HPDE6-E6E7 (cell line): Measurements from ENCODE around the gene WDR70.
A peak's percentile ranks its signal among the peaks of the same experiment; 100 is the strongest.

ENCODE experiments used
- DNase-seq: peaks from one replicate; pipeline ENCODE4 v3.0.0; 2011; ENCODE audit warnings: missing footprints; ENCODE audit errors: extremely low spot score

WDR70 gene

DNA sequence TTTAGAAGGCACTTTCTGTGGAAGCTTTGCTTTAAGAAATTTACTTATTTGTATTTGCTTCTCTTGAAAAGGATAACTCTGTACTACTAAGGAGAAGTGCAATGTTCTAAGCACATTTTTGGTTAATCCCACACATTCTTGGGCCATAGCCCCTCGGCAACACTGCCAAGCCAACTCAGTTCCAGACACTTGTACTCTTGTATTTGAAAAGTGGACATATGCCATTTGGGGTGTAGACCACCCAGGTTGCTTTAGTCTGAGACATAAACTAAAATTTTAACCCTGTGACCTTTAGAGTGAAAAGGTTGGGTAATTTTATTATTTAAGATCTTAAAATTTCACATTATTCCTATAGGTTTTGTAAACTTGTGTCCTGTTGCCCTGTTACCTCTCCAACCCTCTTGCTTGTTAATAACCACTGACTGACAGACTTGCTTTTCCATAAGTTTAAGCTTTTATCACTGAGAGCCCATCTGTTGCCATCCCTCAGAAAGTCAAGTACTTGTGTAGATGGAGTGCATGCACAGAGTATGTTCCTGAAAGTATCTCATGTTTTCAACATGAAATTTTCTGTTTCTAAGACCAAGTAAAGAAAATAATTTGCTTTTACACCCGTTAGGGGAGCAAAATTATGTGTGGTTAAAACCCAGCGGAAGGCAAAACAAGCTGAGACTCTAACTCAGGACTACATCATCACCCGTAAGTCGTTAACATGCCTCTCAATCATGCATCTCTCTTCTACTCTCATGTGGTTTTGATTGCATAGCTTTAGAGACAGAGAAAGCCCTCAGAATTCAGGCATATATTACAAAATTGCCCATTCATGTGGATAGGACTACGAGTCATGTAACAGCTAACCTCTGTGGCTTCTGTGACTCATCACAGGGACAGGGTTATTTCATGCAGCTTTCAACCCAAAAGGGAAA lies 343.4 kb downstream of the WDR70 start:
- DNase-seq, result peak; percentile 15

DNA sequence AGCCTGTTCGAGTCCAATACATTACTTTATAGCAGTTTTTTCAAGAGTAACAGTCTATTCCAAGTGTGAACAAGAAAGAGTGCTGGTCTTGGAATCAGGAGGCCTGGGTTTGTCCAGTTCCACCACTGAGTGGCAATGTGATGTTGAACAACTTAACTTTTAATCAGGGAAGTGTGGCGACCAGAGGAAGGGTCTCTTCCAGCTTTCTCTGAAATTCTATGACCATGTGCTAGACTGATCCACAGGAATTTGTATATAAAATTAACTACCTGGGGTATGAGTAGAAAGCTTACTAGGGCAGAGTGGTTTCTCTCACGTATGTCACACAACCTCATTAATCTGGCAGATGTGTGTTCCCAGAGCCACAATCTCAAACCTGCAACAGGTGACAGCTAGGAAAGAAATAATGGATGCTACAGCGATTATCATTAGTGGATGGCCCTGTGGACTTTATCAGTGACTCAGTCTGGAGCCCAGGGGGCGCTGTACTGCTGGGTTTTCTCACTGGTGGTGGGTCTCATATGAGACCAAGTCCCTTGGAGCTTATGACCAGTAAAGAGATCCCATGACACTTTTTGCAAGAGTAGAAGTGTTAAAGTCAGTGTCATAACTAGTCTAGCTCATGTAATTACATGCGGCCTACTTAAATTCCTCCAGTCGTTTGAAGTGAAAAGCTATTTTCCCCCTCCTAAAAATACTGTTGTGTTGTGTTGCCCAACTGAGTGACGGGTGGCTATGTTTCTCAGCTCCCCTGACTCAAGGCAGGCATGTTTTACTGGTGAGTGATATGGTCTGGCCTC lies 344.2 kb downstream of the WDR70 start:
- no peak for DNase-seq

DNA sequence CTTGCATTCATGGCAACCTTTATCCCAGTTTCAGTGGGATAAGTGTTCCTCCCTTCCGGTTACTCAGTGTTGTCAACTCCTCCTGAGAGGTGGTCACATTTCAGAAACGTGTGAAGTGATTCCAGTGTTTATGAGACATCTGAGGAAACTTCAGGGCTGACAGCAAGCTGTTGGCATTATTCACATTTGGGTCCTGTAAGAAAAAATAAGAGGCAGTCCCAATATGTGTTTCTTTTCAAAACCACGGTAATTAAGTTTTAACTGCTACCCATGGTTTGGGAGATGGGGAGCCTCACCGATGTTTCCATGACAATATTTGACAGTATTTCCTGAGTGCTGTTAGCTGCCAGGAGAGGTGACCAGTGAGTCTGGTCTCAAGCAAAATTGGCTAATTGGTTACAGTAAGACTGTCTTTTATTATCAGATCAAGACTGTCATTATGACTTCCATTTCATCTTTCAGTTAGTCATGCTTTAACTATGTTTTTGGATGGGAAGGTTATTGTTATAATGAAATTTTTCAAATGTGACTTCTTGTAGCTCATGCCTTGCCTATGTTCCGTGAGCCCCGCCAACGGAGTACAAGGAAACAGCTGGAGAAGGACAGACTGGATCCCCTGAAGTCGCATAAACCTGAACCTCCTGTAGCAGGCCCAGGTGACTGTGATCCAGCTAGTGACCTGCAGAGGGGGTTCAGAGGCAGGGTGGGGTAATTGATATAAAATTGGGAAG lies 345.4 kb downstream of the WDR70 start:
- no peak for DNase-seq

DNA sequence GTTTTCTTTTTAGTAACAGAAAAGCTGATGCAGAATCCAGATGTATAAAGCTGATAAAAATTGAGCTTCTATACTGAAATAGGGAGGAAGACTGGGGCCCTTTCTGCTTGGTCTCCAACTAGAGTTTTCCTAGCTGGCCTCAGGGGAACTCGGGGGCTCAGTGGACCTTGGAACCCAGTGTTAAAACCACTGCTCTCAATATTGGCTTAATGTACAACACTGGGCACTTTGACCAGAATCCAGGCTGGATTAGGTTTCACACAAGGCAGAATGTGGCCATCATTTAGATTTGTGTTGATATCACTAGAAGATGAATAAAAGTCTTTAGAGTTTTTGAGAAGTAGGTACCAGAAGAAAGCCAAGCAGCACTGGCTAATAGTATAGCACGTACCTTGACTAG lies 346.1 kb downstream of the WDR70 start:
- no peak for DNase-seq

DNA sequence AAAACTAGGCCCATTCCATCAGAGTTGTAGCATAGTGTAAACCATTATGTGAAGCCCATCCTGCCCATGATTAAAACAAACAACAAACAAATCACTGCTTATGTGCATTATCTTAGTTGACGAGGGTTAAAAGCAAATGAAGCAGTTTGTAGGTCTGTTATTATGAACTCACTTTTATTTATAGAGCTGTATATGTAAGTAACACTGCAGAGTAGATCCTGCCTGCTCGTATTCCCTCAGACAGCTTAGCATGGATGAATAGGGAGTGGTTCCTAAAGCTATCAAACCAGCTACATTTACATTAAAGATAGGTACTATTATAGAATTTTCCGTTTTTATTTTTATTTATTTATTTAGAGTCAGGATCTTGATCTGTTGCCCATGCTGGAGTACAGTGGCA lies 348.1 kb downstream of the WDR70 start:
- DNase-seq, result no peak

DNA sequence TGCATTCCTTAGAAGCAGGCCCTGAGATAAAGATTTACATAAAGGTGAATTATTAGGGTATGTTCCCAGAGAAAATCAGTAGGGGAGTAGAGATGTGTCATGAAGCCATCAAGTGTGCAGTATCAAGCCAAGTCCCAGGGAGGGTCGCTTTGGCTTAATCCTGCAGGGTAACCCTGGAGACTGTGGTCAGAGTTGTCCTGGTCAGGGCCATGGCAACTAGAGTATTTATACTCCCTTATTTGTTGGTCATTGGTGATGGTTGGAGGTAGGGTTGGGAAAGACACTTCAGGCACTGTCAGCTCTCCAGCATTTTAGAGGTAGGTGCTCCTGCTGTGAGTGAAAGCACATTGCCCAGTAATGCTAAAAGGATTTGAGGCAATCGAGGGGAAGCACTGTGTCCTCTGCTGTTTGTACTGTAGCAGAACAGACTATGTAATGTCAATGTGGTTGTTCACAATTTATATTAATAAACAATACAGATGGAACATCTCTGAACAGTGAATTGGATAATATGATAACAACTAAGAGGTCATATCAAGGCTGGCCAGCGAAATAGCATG lies 351.9 kb downstream of the WDR70 start:
- DNase-seq, result no peak

DNA sequence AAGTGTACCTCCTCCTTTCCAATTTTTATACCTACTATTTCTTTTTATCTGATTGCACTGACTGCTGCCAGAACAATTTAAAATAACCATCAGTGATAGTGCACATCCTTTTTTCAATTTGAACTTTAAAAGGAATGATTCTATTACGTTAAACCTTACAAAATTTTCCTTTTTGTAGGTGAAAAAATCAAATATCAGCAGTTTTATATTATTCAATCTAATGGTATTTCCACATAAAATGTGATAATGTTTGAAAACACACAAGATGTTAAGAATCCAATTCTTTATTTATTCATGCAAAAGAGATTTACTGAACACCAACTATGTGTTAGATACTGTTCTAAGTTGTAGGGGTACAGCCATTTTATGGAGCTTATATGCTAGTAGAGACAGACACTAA lies 355.0 kb downstream of the WDR70 start:
- no peak for DNase-seq

DNA sequence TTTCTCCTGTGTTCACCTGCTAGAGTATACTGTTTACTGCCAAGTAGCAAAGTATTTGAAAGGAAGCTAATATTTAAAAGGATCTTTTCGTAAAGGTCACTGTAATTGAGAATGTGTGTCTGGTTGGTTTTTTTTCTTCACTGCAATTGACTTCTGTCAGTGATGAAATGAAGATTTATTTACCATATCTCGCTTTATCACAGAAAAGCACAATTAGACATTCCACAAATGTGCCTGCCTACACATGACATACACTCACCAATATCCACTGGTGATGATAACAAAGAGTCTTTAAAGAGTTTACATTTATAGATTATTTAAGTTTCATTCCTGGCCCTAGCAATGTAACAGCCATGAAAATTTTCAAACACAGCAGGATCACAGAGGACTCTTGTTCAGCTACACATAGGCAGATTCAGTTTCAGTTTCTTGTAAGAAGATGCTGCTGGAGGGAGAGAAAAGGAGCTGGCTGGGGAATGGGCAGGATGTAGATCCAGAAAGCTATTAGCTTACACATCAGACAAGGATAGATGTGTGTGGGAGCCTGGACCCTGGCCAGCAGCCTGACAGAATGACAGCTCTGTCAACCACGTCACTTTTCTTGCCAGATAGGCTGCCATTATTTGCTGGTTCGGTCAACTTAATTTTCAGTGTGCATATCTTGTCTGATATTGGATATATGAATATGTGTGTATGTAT lies 356.7 kb downstream of the WDR70 start:
- no peak for DNase-seq

DNA sequence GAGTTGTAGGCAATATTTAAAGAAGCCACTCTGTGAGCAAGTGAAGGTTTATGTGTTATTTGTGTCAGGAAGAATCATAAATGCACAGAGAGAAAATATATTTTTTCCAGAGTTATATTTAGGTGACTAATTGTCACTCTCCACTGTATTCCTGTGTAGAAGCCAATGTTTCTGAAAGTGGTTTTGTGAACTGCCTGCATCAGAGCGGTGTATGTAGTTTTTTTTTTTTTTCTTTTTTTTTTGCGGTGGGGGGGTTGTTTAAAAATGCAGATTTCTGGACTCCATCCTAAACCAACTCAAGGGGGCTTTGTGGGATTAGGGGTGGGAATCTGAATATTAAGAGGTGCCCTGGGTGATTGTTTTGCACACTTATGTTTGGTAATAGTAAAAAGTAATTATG lies 357.3 kb downstream of the WDR70 start:
- DNase-seq, result no peak

DNA sequence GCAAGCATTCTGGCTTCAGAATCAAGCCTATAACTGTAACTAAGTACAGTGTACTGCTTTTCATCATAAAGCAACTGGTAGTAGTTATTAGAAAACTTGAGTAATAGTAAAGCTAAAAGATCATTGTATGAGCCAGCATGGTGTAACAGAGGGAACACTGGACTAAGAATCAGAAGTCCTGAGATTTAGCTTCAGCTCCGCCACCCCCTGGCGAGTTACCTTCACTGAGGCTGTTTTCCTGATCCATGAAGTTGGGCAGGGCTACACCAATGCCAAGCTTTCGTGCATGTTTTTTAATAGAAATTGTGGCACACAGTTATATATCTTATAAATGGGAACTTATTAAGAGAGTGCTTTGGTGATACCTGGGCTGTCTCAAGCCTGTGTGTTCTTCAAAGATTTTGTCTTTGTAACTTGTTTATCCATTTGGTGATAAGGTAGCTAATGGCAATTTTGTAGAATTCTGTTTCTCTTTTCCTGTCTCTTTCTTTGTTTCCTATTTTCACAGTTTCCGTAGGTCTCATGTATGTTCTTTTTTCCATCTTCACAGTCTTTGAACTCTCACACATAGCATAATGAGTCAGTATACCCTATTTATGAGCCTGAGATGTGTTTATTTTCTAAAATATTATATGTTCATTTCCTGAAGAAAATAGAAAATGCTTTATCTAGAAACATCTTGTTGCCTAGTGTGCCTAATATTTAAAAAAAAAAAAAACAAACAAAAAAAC lies 358.4 kb downstream of the WDR70 start:
- DNase-seq, result no peak

DNA sequence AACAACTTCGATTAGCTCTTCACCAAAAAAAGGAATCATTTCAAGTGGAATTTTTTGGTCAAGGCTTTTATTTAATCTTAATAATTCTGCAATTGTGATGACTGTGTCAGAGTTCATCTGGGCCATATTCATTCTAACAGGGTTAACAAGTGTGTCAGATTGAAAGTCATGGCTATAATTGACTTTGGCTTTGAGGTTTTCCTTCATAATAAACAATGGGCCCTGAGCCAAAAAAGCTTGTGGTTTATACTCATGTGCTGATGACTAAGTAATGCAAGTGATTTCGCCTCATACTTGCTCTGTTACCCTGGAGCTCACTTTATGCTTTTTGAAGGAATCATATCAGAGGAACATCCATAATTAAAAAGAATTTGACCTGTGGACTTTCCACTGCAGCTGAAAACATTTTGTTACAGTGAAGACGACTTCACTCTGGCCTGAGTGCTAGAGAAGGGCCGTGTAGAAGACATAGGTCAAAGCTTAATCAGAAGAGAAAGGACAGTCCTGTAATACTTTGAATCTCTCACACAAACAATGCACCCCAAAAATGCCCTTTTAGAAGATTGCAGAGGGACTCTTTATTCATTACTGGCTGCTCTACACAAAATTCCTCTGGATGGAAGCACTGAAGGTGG lies 359.1 kb downstream of the WDR70 start:
- DNase-seq, result peak; percentile 49

DNA sequence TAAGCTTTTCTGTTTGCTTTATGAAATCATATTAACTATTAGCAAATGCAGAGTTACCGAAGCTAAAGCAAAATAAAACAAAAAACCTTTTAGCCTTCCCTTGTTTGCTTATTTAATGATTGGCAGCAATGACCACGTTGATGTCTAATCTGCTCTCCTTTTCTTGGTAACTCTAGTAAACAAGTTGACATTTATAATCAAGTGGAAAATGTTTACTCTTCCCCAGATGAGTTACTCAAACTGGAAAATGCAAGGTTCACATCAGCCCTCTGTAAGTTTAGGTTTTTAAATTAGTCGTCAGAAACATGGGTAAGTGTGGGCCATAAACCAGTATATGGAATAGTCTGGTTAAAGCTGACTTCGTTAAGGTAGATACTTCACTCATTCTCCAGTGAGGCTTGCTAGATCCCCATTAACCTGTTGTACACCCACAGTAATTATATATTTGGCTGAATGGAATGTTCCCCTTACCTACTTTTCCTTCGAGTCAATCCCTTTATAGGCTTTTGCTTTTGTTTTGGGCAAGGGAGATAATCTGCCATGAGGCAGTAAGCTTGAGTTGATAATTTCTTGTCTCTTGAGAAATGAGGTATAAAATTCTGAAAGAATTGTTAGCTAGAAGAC lies 359.9 kb downstream of the WDR70 start:
- no peak for DNase-seq

DNA sequence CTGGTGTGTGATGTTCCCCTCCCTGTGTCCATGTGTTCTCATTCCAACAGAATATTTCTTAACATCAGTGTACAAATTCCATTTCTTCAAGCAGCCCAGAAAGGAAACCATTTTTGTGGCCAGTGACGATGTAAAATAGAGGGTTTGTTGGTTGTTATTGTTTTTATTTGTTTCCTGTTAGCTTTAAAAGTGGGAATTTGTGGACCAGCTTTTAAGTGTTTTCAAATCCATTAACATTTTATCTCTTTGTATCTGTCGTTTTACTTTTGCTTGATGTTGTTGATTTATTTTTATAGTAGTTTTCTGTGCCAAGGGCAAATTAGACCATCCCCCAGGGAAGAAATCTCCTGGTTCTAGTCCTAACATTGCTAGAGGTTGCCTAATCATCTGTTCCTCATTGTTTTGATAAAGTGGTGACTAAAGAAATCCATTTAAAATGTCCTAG lies 360.7 kb downstream of the WDR70 start:
- no peak for DNase-seq

DNA sequence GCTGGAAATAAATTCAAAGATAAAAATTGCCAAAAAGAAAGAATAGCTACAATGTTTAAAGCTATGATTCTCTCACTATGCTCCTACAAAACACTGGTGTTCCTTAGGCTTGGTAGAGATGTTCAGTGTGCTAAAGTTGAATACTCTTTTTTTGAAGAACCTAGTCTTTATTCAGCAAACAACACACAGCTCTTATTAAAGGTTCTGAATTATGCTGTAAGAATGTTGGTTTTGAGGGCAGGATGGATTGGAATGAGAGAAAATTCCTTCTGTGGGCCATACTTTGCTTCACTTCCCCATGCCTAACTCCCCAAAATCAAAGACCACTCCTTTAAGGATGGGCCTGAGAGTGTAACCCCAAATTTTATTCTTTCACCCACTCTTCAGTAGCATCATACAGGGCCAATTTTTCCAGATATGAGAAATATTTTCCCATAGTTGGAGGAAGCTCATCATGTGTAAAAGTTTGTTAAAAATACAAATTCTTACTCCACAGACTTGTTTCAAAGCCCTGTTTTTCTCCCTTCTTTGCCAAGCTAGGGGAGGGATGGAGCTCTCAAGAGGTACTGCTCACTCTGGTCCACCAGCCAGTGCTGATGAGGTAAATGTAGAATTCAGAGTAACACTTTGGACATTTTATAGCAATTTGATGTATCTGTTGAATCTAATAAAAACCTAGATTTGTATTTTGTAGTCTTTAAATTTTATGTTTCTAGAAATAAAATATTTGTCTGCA lies 361.4 kb downstream of the WDR70 start:
- no peak for DNase-seq

DNA sequence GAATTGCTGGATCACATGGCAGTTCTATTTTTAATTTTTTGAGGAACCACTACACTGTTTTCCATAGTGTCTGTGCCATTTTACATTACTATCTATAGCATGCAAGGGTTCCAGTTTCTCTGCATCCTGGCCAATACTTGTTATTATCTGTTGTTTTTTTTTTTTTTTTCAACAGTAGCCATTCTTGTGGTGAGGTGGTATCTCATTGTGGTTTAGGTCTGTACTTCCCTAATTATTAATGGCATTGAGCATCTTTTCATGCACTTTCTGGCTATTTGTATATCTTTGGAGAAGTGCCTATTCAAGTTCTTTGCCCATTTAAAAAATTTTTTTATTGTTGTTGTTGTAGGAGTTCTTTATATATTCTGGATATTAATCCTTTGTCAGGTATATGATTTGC lies 363.0 kb downstream of the WDR70 start:
- no peak for DNase-seq

DNA sequence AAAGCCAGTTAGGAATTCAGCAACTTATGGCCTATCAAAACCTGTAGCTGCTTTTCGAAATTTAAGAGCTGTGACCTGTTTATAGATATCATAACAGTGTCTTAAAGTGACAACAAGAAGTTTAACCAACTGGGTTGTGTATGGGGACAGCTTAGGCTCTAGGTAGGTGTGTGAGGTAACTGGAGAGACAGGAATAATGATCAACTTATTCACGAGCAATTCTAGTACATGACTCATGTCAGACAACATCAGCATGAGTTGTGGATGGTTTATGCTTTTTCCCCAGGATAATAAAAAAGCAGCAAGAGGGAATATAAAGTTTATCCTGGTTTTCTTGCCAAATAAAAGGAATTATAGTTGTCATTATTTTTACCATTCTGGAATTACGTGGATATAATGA lies 372.1 kb downstream of the WDR70 start:
- DNase-seq, result no peak

DNA sequence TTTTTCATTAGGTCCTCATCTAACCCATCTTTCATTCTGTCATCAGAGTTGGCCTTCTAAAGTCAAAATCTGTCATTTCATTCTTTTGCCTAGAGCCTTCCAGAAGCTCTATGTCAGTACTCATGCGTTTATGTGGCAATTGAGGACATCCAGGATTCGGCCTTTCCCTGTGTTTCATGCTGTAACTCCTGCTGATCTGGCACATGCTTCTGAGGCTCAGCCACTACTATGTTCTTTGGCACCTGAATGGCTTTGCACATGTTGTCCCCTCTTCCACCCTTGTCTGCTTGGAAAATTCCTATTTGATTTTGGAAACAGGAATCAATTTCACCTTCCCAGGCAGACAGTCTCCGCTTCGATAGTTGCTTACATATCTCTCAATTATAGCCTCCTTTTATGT lies 375.9 kb downstream of the WDR70 start:
- no peak for DNase-seq

DNA sequence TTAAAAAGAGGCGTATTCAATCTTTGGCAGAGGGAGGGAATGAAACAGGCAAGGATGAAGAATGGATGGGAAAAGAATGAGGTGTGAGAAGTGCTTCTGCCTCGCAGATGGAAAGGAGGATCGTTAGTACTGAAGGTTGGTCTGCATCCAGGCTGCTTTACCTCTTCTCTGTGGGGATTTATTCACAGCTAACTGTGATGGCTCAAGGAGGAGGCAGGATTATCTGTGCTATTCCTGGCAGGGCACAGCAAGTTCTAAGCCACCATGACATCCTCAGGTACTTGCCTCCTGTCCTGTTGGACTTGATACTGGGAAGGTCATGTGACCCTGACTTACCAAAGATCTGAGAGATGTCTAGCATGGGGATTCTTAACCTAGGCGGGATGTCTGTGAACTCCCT lies 376.5 kb downstream of the WDR70 start:
- DNase-seq, result no peak

DNA sequence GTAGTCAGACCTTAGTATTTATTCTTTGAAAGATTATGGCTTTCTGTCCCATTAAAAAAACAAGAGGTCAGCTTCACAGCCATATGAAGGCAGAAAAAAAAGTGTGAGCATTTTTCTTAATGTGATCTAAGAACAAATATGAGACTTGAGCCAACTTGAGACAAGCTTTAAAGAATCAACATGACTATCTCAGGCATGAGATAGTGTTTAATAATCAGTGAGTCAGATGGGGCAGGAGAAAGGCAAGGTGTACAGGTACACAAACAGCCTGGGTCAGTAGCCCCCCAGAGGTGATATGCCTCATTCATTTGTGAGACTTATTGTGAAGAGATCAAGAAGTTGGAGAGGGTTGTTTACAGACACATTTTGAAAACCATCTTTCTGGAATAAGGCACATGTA lies 377.1 kb downstream of the WDR70 start:
- no peak for DNase-seq
